Measurements from ENCODE around the gene STAG2.
"Not testable (repeated sequence)": the region's sequence is repeated elsewhere in the genome, so short reads cannot be mapped to it uniquely, and the experiment has no call there.

The STAG2 gene

DNA sequence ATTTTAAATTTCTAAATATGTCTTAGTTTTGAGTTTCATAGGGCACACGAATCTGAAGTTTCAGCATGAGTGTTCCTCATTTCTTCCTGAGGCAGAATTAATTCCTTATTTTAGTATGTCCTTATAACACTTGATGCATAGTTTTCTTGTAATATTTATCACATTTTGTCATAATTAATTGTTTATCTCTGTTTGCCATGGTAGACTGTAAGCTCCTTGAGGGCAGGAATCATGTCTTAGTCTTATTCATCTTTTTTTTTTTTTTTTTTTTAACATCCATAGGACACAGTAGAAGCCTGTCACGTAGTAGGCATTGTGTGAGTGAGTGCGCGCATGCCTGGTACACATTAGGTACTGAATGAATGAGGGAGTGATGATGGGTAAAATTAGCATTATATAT is 131.7 kb downstream of the STAG2 start:
- no peaks in the 10 kb centered on the region for H3K4me1 Mint-ChIP-seq
- no peak overlapping the region for H3K4me3 Mint-ChIP-seq
- TF ChIP-seq, protein P1, sequence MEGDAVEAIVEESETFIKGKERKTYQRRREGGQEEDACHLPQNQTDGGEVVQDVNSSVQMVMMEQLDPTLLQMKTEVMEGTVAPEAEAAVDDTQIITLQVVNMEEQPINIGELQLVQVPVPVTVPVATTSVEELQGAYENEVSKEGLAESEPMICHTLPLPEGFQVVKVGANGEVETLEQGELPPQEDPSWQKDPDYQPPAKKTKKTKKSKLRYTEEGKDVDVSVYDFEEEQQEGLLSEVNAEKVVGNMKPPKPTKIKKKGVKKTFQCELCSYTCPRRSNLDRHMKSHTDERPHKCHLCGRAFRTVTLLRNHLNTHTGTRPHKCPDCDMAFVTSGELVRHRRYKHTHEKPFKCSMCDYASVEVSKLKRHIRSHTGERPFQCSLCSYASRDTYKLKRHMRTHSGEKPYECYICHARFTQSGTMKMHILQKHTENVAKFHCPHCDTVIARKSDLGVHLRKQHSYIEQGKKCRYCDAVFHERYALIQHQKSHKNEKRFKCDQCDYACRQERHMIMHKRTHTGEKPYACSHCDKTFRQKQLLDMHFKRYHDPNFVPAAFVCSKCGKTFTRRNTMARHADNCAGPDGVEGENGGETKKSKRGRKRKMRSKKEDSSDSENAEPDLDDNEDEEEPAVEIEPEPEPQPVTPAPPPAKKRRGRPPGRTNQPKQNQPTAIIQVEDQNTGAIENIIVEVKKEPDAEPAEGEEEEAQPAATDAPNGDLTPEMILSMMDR (IDR thresholded peaks at IDR 0.05; ENCODE audit: unreplicated experiment in 3 of 3), result no peak
- no peaks in the 10 kb centered on the region for H3K9me3 Mint-ChIP-seq
- H3K27me3 Mint-ChIP-seq (ENCODE audit: low read depth), result no peaks in the 10 kb centered on the region
- peaks cover 67% of the 10 kb centered on the region for H3K36me3 Mint-ChIP-seq (ENCODE audit: low read depth)
- no peak overlapping the region for H3K27ac Mint-ChIP-seq

DNA sequence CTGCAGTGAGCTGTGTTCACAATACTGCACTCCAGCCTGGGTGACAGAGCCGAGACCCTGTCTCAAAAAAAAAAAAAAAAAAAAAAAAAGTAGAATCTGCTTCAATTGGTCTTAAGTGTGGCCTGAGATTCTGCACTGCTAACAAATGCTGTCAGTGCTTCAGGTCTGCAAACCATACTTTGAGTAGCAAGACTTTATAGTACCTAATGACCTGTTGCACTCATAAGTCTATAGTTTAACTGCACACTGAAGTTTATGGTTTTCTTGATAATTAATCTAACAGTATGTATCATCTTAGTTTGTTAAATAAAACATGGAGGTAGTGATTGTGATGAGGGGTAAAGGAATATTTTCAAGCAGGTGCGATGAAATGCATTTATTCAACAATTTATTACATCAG is 135.6 kb downstream of the STAG2 start:
- H3K9me3 Mint-ChIP-seq, result no peaks in the 10 kb centered on the region
- H3K27me3 Mint-ChIP-seq (ENCODE audit: low read depth), result no peaks in the 10 kb centered on the region
- H3K4me3 Mint-ChIP-seq, result no peak overlapping the region
- H3K4me1 Mint-ChIP-seq, result no peaks in the 10 kb centered on the region
- peaks cover 50% of the 10 kb centered on the region for H3K36me3 Mint-ChIP-seq (ENCODE audit: low read depth)
- peak overlapping the region in 1 of 3 experiments; percentile 5 for H3K27ac Mint-ChIP-seq
- TF ChIP-seq, protein P1 (IDR thresholded peaks at IDR 0.05; ENCODE audit: unreplicated experiment in 3 of 3), result no peak

DNA sequence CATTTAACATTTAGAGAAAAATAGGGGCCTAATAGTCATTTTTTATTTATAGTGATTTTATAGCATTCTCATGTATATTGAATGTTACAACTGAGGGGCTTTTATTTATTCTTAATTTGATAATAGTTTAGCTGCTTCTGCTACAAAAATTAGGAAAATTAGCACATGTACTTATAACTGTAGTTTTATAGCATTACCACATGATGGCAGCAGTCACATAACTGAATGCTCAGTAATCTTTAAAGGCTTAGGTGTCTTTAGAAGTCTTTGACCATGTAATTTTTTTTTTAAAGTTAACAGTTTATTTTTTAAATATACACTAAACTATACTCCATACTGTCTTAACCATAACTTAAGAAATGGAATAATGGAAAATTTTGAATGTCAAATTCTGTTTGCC is 136.6 kb downstream of the STAG2 start:
- Mint-ChIP-seq H3K4me1 (no peaks in the 10 kb centered on the region), H3K9me3 (peaks cover 3% of the 10 kb centered on the region), H3K36me3 (ENCODE audit: low read depth) (peaks cover 48% of the 10 kb centered on the region), H3K27me3 (ENCODE audit: low read depth) (no peaks in the 10 kb centered on the region), H3K27ac (no peak overlapping the region), H3K4me3 (no peak overlapping the region)
- TF ChIP-seq, protein P1 (IDR thresholded peaks at IDR 0.05; ENCODE audit: unreplicated experiment in 3 of 3), result peak; percentile 52 to 68 (median 60)

- no peak overlapping the region for H3K4me3 Mint-ChIP-seq
- H3K4me1 Mint-ChIP-seq, result no peaks in the 10 kb centered on the region
- H3K27me3 Mint-ChIP-seq (ENCODE audit: low read depth), result no peaks in the 10 kb centered on the region
- peaks cover 34% of the 10 kb centered on the region for H3K36me3 Mint-ChIP-seq (ENCODE audit: low read depth)
- no peak overlapping the region for H3K27ac Mint-ChIP-seq
- TF ChIP-seq, protein P1 (IDR thresholded peaks at IDR 0.05; ENCODE audit: unreplicated experiment in 3 of 3), result no peak
- peaks cover 12% of the 10 kb centered on the region for H3K9me3 Mint-ChIP-seq
Measured at GRCh38 chrX:124103966-124104365, 142.5 kb downstream of the STAG2 start.

DNA sequence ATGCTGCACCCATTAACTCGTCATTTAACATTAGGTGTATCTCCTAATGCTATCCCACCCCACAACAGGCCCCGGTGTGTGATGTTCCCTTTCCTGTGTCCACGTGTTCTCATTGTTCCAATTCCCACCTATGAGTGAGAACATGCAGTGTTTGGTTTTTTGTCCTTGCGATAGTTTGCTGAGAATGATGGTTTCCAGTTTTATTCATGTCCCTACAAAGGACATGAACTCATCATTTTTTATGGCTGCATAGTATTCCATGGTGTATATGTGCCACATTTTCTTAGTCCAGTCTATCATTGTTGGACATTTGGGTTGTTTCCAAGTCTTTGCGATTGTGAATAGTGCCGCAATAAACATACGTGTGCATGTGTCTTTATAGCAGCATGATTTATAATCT is 143.0 kb downstream of the STAG2 start:
- Mint-ChIP-seq H3K9me3 (peaks cover 13% of the 10 kb centered on the region), H3K36me3 (ENCODE audit: low read depth) (peaks cover 34% of the 10 kb centered on the region)
- H3K27me3 Mint-ChIP-seq (ENCODE audit: low read depth); H3K4me3 Mint-ChIP-seq; H3K27ac Mint-ChIP-seq; H3K4me1 Mint-ChIP-seq: not testable (repeated sequence)

GRCh38 chrX:124113621-124114600 is 152.4 kb downstream of the STAG2 start:
- H3K4me1 Mint-ChIP-seq, result no peaks in the 10 kb centered on the region
- H3K27me3 Mint-ChIP-seq (ENCODE audit: low read depth), result no peaks in the 10 kb centered on the region
- H3K9me3 Mint-ChIP-seq, result peaks cover 30% of the 10 kb centered on the region
- no peak overlapping the region for H3K27ac Mint-ChIP-seq
- no peak overlapping the region for H3K4me3 Mint-ChIP-seq
- TF ChIP-seq, protein P1 (IDR thresholded peaks at IDR 0.05; ENCODE audit: unreplicated experiment in 3 of 3), result no peak
- H3K36me3 Mint-ChIP-seq (ENCODE audit: low read depth), result peaks cover 15% of the 10 kb centered on the region

Data from nephron (organoid).